CD1c-positive myeloid dendritic cell (primary cell): ENCODE measurements around the gene KLHL18.
A peak's percentile ranks its signal among the peaks of the same experiment; 100 is the strongest.
"Not testable (repeated sequence)": the region's sequence is repeated elsewhere in the genome, so short reads cannot be mapped to it uniquely, and the experiment has no call there.

Experiments used
- DNase-seq: peaks from one replicate; pipeline ENCODE4 v3.0.0-alpha.2; 2016; ENCODE audit errors: extremely low spot score

KLHL18 gene

GRCh38 chr3:47359323-47359722 lies 76.6 kb downstream of the KLHL18 start:
- DNase-seq: no peak

GRCh38 chr3:47360110-47360517 lies 77.4 kb downstream of the KLHL18 start:
- DNase-seq: not testable (repeated sequence)

- DNase-seq: peak; percentile 34
Measured at GRCh38 chr3:47362701-47363100, 80.0 kb downstream of the KLHL18 start.

GRCh38 chr3:47365213-47366153 lies 82.7 kb downstream of the KLHL18 start:
- no peak for DNase-seq

GRCh38 chr3:47366833-47367232 lies 84.1 kb downstream of the KLHL18 start:
- DNase-seq: no peak

GRCh38 chr3:47367631-47368030 lies 84.9 kb downstream of the KLHL18 start:
- DNase-seq: no peak

- DNase-seq: not testable (repeated sequence)
Measured at GRCh38 chr3:47370020-47370419, 87.3 kb downstream of the KLHL18 start.

GRCh38 chr3:47370887-47371697 lies 88.3 kb downstream of the KLHL18 start:
- DNase-seq: peak; percentile 19

- DNase-seq: no peak
Measured at GRCh38 chr3:47374587-47374986, 91.8 kb downstream of the KLHL18 start.

- DNase-seq: no peak
Measured at GRCh38 chr3:47376393-47376792, 93.6 kb downstream of the KLHL18 start.

GRCh38 chr3:47377186-47377585 lies 94.4 kb downstream of the KLHL18 start:
- peak; percentile 49 for DNase-seq

- DNase-seq: no peak
Measured at GRCh38 chr3:47378869-47379268, 96.1 kb downstream of the KLHL18 start.

- DNase-seq: no peak
Measured at GRCh38 chr3:47379411-47379899, 96.7 kb downstream of the KLHL18 start.

- DNase-seq: no peak
Measured at GRCh38 chr3:47380026-47380600, 97.4 kb downstream of the KLHL18 start.

- DNase-seq: peak; percentile 100
Measured at GRCh38 chr3:47380601-47381316, 98.0 kb downstream of the KLHL18 start, which contains the start of gene PTPN23. TSS of gene PTPN23 (plus strand) at chr3:47381021. CDS start at chr3:47381097, 76 bp downstream.

GRCh38 chr3:47381317-47382157 lies 98.8 kb downstream of the KLHL18 start:
- DNase-seq: peak; percentile 91

- DNase-seq: no peak
Measured at GRCh38 chr3:47384425-47384824, 101.7 kb downstream of the KLHL18 start.

- no peak for DNase-seq
Measured at GRCh38 chr3:47385007-47385406, 102.3 kb downstream of the KLHL18 start.

- no peak for DNase-seq
Measured at GRCh38 chr3:47385796-47386195, 103.1 kb downstream of the KLHL18 start.

GRCh38 chr3:47392933-47393332 lies 110.2 kb downstream of the KLHL18 start:
- DNase-seq: no peak
